Karpas-422 (cell line): ENCODE measurements around the gene ALOX5. TPM values are rescaled to one million over a fixed set of nuclear protein-coding genes. Genes with fewer than 3 reads are reported as not detected.

Experiments used
- DNase-seq: peaks from one replicate; pipeline ENCODE4 v3.0.0-alpha.2; 2015
- H2AFZ ChIP-seq: fragments of 200-600 bp; sonication (generic); 2 replicates; pipeline ENCODE4 v1.6.1; 2014; ENCODE audit warnings: antibody characterized with exemption, low read length, mixed read lengths
- H3K27ac ChIP-seq: fragments of 200-600 bp; sonication (generic); 2 replicates; pipeline ENCODE4 v1.5.1; 2014; ENCODE audit warnings: mild to moderate bottlenecking, low read length, moderate library complexity
- H3K27me3 ChIP-seq: fragments of 200-600 bp; sonication (generic); 2 replicates; pipeline ENCODE4 v1.6.1; 2014; ENCODE audit warnings: low read length, mixed read lengths
- H3K36me3 ChIP-seq: fragments of 200-600 bp; sonication (generic); 2 replicates; pipeline ENCODE4 v1.6.1; 2014; ENCODE audit warnings: low read length, mixed read lengths; ENCODE audit not compliant: insufficient read depth
- H3K4me1 ChIP-seq: fragments of 200-600 bp; sonication (generic); 2 replicates; pipeline ENCODE4 v1.6.1; 2014; ENCODE audit warnings: mild to moderate bottlenecking, low read length, mixed read lengths
- H3K4me2 ChIP-seq: fragments of 200-600 bp; sonication (generic); 2 replicates; pipeline ENCODE4 v1.6.1; 2014; ENCODE audit warnings: low read length, low read depth, mild to moderate bottlenecking; ENCODE audit not compliant: poor library complexity, severe bottlenecking
- H3K4me3 ChIP-seq: fragments of 200-600 bp; sonication (generic); 2 replicates; pipeline ENCODE4 v1.5.1; 2014; ENCODE audit warnings: mild to moderate bottlenecking, antibody characterized with exemption, low read length, mixed read lengths
- H3K79me2 ChIP-seq: fragments of 200-600 bp; sonication (generic); 2 replicates; pipeline ENCODE4 v1.6.1; 2014; ENCODE audit warnings: mild to moderate bottlenecking, low read length, mixed read lengths
- H3K9ac ChIP-seq: fragments of 200-600 bp; sonication (generic); 2 replicates; pipeline ENCODE4 v1.6.0; 2014; ENCODE audit warnings: low read length
- H3K9me2 ChIP-seq: fragments of 200-600 bp; sonication (generic), shearing (Covaris generic); replicated peaks from 2 replicates; pipeline ENCODE4 v1.6.0; 2014; ENCODE audit warnings: mild to moderate bottlenecking, low read length, moderate library complexity; ENCODE audit not compliant: insufficient read depth
- H3K9me3 ChIP-seq: fragments of 300-700, 200-600 bp; sonication (generic); 2 replicates; pipeline ENCODE4 v1.6.1; 2014; ENCODE audit warnings: low read length, mixed read lengths
- H4K20me1 ChIP-seq: fragments of 200-600 bp; sonication (generic); 2 replicates; pipeline ENCODE4 v1.6.1; 2014; ENCODE audit warnings: mild to moderate bottlenecking, antibody characterized with exemption, low read length, low read depth; ENCODE audit not compliant: insufficient read depth
- total RNA-seq: library from RNA; depleted of rRNA; stranded (reverse); fragments of >200 nt; shearing (Covaris generic); gene quantifications from 2 replicates; pipeline ENCODE4 v1.2.3, GENCODE V29; 2014; ENCODE audit warnings: low replicate concordance

ALOX5 gene
- total RNA-seq, 1 experiment from 2014 or later = 480 TPM

DNA sequence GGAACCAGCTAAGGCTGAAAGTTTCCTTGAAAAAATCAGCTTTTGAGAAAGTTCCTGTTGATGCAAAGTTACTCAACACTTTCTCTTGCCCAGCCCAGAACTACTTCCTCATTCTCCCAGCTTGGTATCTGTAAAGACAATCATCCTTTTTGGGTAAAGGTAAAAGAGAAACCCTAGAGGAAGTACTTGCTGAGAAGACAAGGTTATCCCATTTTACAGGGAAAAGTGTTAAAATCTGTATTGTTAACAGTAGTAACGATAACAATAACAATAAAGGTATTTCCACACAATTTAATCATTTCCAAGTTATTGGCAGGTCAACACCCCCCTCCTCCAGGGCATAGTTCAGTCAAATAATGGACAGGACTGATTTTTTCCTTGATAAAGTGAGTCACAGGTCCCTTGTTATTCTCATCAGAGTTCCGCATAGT is 2.4 kb downstream of the ALOX5 start:
- Histone ChIP-seq H3K4me1 (peaks cover 47% of the 10 kb centered on the region), H3K4me3 (peak overlapping the region; percentile 56), H3K4me2 (peak overlapping the region; percentile 70), H3K36me3 (peaks cover 64% of the 10 kb centered on the region), H3K9me2 (no peaks in the 10 kb centered on the region), H3K9ac (peak overlapping the region; percentile 52), H2AFZ (no peak overlapping the region), H3K9me3 (no peaks in the 10 kb centered on the region), H4K20me1 (peaks cover 48% of the 10 kb centered on the region), H3K79me2 (peaks cover 78% of the 10 kb centered on the region), H3K27ac (peak overlapping the region; percentile 90), H3K27me3 (no peaks in the 10 kb centered on the region)
- no peak for DNase-seq

DNA sequence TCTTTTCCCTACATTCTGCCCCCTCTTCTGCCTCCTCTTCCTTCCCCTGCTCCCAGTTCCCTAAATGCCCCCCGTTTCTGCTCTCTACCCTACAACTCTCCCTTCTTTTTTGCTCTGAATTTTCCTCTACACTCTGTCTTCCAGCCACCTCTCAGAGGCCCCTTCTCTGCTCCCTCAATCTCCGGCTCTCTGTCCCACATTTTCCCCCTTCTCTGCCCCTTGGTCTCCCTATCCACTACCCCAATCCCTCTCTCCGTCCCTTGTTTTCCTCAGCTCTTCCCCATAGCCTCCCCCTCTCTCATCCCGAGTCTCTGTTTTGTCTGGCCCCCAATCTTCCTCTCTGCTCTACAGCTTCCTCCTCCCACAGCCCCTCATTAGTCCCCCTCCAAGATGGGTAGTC is 3.3 kb downstream of the ALOX5 start:
- no peak overlapping the region for H3K4me3 ChIP-seq
- H3K9me2 ChIP-seq = no peaks in the 10 kb centered on the region
- H3K4me2 ChIP-seq = no peak overlapping the region
- no peak overlapping the region for H2AFZ ChIP-seq
- peaks cover 73% of the 10 kb centered on the region for H3K36me3 ChIP-seq
- peaks cover 55% of the 10 kb centered on the region for H4K20me1 ChIP-seq
- no peak for DNase-seq
- peaks cover 38% of the 10 kb centered on the region for H3K4me1 ChIP-seq
- no peaks in the 10 kb centered on the region for H3K27me3 ChIP-seq
- H3K9ac ChIP-seq = no peak overlapping the region
- H3K79me2 ChIP-seq = peaks cover 87% of the 10 kb centered on the region
- H3K27ac ChIP-seq = peak overlapping the region; percentile 90
- no peaks in the 10 kb centered on the region for H3K9me3 ChIP-seq

DNA sequence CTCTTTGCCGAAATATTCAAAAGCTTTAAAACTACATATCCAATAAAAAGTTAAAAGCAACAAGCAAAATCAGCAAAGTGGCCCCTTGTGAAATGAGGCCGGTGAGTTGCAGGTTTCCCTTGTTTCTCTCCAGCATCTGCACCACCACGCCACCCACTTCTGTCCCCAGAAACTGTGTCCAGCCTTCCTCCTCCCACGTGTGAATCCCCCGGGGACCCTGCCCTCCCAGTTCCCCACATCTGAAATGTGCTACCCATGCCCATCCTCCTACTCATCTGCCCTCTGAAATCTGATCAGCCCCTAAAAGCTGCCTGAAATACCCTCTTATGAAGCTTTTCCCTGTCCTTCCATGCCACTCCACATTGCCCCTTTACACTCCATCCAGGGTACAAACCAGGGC is 3.8 kb downstream of the ALOX5 start:
- Histone ChIP-seq H3K4me1 (peaks cover 33% of the 10 kb centered on the region), H2AFZ (no peak overlapping the region), H3K79me2 (peaks cover 89% of the 10 kb centered on the region), H3K27ac (peak overlapping the region; percentile 90), H4K20me1 (peaks cover 55% of the 10 kb centered on the region), H3K4me3 (no peak overlapping the region), H3K9me2 (no peaks in the 10 kb centered on the region), H3K4me2 (no peak overlapping the region), H3K27me3 (no peaks in the 10 kb centered on the region), H3K9me3 (no peaks in the 10 kb centered on the region), H3K9ac (no peak overlapping the region), H3K36me3 (peaks cover 78% of the 10 kb centered on the region)
- DNase-seq = peak; percentile 47

DNA sequence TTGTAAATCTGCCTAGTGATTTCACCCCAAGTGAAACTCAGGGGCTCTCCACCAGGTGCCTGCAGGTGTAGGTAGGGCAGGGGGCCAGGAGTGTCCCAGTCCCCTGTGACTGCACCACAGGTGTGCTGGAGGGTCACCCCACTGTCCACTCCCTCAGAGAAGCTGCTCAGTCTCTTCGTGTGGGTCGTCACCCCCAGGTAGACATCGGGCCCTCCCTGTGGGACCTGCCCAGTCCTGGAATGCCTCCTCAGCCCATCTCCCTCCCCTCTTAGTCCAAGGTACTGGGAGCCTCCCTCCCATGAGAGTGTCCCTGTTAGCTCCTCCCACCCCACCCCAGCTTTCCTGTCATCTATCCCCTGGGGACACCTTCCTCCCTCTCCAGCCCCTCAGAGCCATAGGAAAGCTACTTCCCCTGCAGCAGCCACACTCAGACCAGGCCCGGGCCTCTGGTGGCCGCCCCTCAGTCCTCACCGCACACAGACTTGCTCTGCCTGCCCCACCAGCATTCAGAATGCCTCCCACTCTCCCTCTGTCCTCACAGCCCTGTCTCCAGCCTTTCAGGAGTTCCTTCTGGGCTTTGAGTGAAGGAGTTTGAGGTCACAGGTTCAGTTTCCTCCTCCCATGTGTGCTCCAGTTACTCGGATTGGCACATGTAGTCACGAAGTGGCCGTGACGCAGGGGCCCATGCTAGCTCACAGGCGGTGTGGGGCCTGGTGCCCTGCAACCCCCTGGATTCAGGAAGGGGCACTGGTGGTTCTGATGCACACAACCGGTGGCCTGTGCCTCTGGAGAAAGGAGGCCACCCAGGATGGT is 5.1 kb downstream of the ALOX5 start:
- Histone ChIP-seq H3K9ac (no peak overlapping the region), H3K4me2 (no peak overlapping the region), H4K20me1 (peaks cover 56% of the 10 kb centered on the region), H3K9me3 (no peaks in the 10 kb centered on the region), H2AFZ (no peak overlapping the region), H3K4me1 (peaks cover 27% of the 10 kb centered on the region), H3K4me3 (no peak overlapping the region), H3K27me3 (no peaks in the 10 kb centered on the region), H3K79me2 (peaks cover 97% of the 10 kb centered on the region), H3K9me2 (no peaks in the 10 kb centered on the region), H3K27ac (0 out of 2 replicates have a peak overlapping the region, but pooled peaks have one; percentile 90), H3K36me3 (peaks cover 91% of the 10 kb centered on the region)
- DNase-seq = no peak

DNA sequence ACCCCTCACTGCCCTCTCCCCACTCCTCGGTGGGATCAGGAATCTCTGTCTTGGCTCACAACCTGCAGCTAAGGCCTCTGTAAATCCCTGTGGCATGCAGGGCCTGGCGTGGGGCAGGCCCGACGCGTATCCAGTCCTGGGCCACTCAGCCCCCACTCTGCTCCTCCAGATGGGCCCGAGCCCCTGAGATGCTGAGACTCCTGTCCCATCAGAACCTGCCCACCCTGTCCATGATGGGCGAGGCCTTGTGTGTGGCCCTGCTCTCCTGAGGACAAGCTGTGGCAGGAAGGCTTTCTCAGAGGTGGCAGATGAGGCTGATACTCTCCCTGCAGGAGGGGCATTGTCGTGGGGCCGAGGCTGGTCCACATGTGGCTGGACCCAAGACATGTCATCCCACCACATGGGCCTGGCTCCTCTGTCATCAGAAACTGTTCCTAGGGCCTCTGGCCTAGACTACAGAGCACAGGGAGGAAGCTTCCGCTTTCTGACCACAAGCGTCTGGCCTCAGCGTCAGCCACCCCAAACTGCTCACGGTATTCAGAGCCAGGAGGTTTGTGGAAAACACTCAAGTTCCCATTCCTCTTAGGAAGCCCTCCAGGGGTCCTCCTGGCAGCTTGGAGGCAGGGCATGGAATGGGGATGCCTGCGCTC is 6.0 kb downstream of the ALOX5 start:
- Histone ChIP-seq H3K9me3 (no peaks in the 10 kb centered on the region), H4K20me1 (peaks cover 60% of the 10 kb centered on the region), H3K4me3 (no peak overlapping the region), H3K4me2 (no peak overlapping the region), H3K4me1 (peaks cover 27% of the 10 kb centered on the region), H2AFZ (no peak overlapping the region), H3K36me3 (peaks cover 92% of the 10 kb centered on the region), H3K9ac (no peak overlapping the region), H3K9me2 (no peaks in the 10 kb centered on the region), H3K27me3 (no peaks in the 10 kb centered on the region), H3K27ac (no peak overlapping the region), H3K79me2 (peaks cover 95% of the 10 kb centered on the region)
- DNase-seq = peak; percentile 43

DNA sequence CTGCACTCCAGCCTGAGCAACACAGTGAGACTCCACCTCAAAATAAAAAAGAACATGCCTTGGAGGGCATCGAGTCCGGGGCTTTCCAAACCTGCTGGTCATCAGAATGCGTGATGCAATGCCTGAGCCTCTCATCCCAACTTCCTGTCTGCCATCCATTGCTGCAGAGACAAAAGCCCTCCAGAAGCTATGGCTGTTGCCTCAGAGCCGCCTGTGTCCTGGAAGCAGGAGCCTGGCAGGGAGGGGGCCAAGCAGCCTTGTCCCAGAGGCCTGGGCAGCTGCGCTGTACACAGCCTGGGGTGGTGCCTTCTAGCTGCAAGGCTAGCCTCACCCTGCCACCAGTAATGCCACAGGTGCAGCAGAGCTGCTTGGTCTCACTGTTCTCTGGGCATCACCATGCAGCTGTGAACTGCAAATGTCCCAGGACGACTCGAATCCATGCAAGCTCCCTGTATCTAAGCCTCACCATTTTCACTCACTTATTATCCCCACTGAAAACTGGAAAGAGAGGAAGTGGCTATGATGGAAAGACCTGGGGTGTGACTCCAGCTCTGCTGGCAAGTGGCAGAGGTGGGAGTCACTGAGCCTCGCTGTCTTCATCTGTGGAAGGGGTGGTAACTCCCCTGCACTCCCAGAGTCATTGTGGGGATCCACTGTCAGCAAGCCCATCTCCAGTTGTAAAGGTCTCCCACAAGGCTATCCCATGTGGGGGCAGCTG is 7.0 kb downstream of the ALOX5 start:
- Histone ChIP-seq H2AFZ (no peak overlapping the region), H3K9ac (no peak overlapping the region), H3K79me2 (peaks cover 94% of the 10 kb centered on the region), H3K27ac (no peak overlapping the region), H3K27me3 (no peaks in the 10 kb centered on the region), H3K9me2 (no peaks in the 10 kb centered on the region), H3K4me3 (no peak overlapping the region), H3K4me2 (no peak overlapping the region), H3K36me3 (peaks cover 95% of the 10 kb centered on the region), H4K20me1 (peaks cover 65% of the 10 kb centered on the region), H3K9me3 (no peaks in the 10 kb centered on the region), H3K4me1 (peaks cover 17% of the 10 kb centered on the region)
- DNase-seq = no peak

DNA sequence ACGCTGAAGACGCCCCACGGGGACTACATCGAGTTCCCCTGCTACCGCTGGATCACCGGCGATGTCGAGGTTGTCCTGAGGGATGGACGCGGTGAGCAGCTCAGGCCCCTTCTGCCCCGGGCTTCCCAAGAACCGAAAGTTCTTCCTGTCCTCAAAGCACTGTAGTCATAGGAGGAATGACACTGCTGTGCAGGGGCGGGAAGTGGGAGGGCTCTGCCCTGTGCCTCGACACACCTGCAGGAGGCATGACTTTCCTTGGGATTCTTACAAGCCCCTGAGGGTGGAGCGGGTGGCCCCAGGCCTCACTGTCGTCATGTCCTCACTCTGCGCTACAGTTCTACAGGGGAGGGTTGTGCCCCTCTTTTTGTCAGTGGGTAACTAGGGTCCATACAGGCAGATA is 8.6 kb downstream of the ALOX5 start:
- peaks cover 91% of the 10 kb centered on the region for H3K79me2 ChIP-seq
- H3K4me1 ChIP-seq = peaks cover 3% of the 10 kb centered on the region
- H3K27me3 ChIP-seq = no peaks in the 10 kb centered on the region
- H4K20me1 ChIP-seq = peaks cover 52% of the 10 kb centered on the region
- no peak for DNase-seq
- H3K9me3 ChIP-seq = no peaks in the 10 kb centered on the region
- H2AFZ ChIP-seq = no peak overlapping the region
- H3K9ac ChIP-seq = no peak overlapping the region
- H3K36me3 ChIP-seq = peaks cover 96% of the 10 kb centered on the region
- H3K4me3 ChIP-seq = no peak overlapping the region
- H3K4me2 ChIP-seq = no peak overlapping the region
- no peaks in the 10 kb centered on the region for H3K9me2 ChIP-seq
- H3K27ac ChIP-seq = no peak overlapping the region
